Measurements from ENCODE around the gene DNAJC13. TPM values are rescaled to one million over a fixed set of nuclear protein-coding genes. Genes with fewer than 3 reads are reported as not detected.

DNAJC13 gene
- total RNA-seq, 1 experiment from 2014 or later = 24.7 TPM

- no peaks in the 10 kb centered on the region for H3K9me3 ChIP-seq (ENCODE audit: low read length)
- no peak for DNase-seq
- no peak overlapping the region for H2AFZ ChIP-seq (ENCODE audit: low read length)
- no peaks in the 10 kb centered on the region for H3K79me2 ChIP-seq (ENCODE audit: low read length)
- POLR2A ChIA-PET (ENCODE audit: unreplicated experiment) = no interaction called here
- H3K9me2 ChIP-seq (replicated peaks; ENCODE audit: low read length) = no peaks in the 10 kb centered on the region
- intact Hi-C loops (cut with micrococcal nuclease) = no loop called here
- BruUV-seq (replicated peaks) = no TSS peak
- TF ChIP-seq CTCF (conservative IDR thresholded peaks at IDR 0.05; ENCODE audit: low read depth, low read length) (no peak), EZH2 (IDR thresholded peaks at IDR 0.05; ENCODE audit: low read length, unreplicated experiment) (no peak), EZH2phosphoT487 (IDR thresholded peaks at IDR 0.05; ENCODE audit: borderline replicate concordance, low read length) (no peak)
- H3K36me3 ChIP-seq (ENCODE audit: low read depth, low read length) = peaks cover 14% of the 10 kb centered on the region; the same call in 1 of the 2 replicates
- no peak overlapping the region for H3K4me3 ChIP-seq (ENCODE audit: low read length)
- no peaks in the 10 kb centered on the region for H3F3A ChIP-seq (ENCODE audit: low read length, unreplicated experiment)
- H3K9ac ChIP-seq (ENCODE audit: low read length) = no peak overlapping the region
- no peaks in the 10 kb centered on the region for H3K27me3 ChIP-seq (ENCODE audit: low read length)
- H3K4me2 ChIP-seq (ENCODE audit: low read length) = no peak overlapping the region
- no peaks in the 10 kb centered on the region for H4K20me1 ChIP-seq (ENCODE audit: low read length)
- H3K4me1 ChIP-seq (ENCODE audit: insufficient read depth, low read length) = no peaks in the 10 kb centered on the region
- no peak for ATAC-seq
- no peak overlapping the region for H3K27ac ChIP-seq (ENCODE audit: low read length)
- CTCF ChIA-PET = no interaction called here
Measured at GRCh38 chr3:132509096-132509495, 91.8 kb downstream of the DNAJC13 start.

- CTCF ChIA-PET = no interaction called here
- no TSS peak for BruUV-seq (replicated peaks)
- H4K20me1 ChIP-seq (ENCODE audit: low read length) = no peaks in the 10 kb centered on the region
- no peak overlapping the region for H3K9ac ChIP-seq (ENCODE audit: low read length)
- no peaks in the 10 kb centered on the region for H3K79me2 ChIP-seq (ENCODE audit: low read length)
- no peaks in the 10 kb centered on the region for H3K9me2 ChIP-seq (replicated peaks; ENCODE audit: low read length)
- no peaks in the 10 kb centered on the region for H3K4me1 ChIP-seq (ENCODE audit: insufficient read depth, low read length)
- intact Hi-C loops (cut with micrococcal nuclease) = no loop called here
- DNase-seq (no peak), ATAC-seq (no peak)
- TF ChIP-seq EZH2phosphoT487 (IDR thresholded peaks at IDR 0.05; ENCODE audit: borderline replicate concordance, low read length) (no peak), CTCF (conservative IDR thresholded peaks at IDR 0.05; ENCODE audit: low read depth, low read length) (no peak), EZH2 (IDR thresholded peaks at IDR 0.05; ENCODE audit: low read length, unreplicated experiment) (no peak)
- H3K27ac ChIP-seq (ENCODE audit: low read length) = no peak overlapping the region
- no peaks in the 10 kb centered on the region for H3K27me3 ChIP-seq (ENCODE audit: low read length)
- no peak overlapping the region for H3K4me2 ChIP-seq (ENCODE audit: low read length)
- no peaks in the 10 kb centered on the region for H3K9me3 ChIP-seq (ENCODE audit: low read length)
- H2AFZ ChIP-seq (ENCODE audit: low read length) = no peak overlapping the region
- POLR2A ChIA-PET (ENCODE audit: unreplicated experiment) = no interaction called here
- H3K36me3 ChIP-seq (ENCODE audit: low read depth, low read length) = peaks cover 14% of the 10 kb centered on the region; the same call in 1 of the 2 replicates
- no peak overlapping the region for H3K4me3 ChIP-seq (ENCODE audit: low read length)
- no peaks in the 10 kb centered on the region for H3F3A ChIP-seq (ENCODE audit: low read length, unreplicated experiment)
Measured at GRCh38 chr3:132509506-132509905, 92.2 kb downstream of the DNAJC13 start.

GRCh38 chr3:132513057-132513456, 95.8 kb downstream of the DNAJC13 start:
- ATAC-seq (no peak), DNase-seq (no peak)
- POLR2A ChIA-PET (ENCODE audit: unreplicated experiment) = no interaction called here
- TF ChIP-seq EZH2 (IDR thresholded peaks at IDR 0.05; ENCODE audit: low read length, unreplicated experiment) (no peak), CTCF (conservative IDR thresholded peaks at IDR 0.05; ENCODE audit: low read depth, low read length) (no peak), EZH2phosphoT487 (IDR thresholded peaks at IDR 0.05; ENCODE audit: borderline replicate concordance, low read length) (no peak)
- CTCF ChIA-PET = no interaction called here
- Histone ChIP-seq H3K36me3 (ENCODE audit: low read depth, low read length) (peaks cover 14% of the 10 kb centered on the region; the same call in 1 of the 2 replicates), H3K4me3 (ENCODE audit: low read length) (no peak overlapping the region), H3K79me2 (ENCODE audit: low read length) (no peaks in the 10 kb centered on the region), H3K4me2 (ENCODE audit: low read length) (no peak overlapping the region), H3K9ac (ENCODE audit: low read length) (no peak overlapping the region), H3K27me3 (ENCODE audit: low read length) (no peaks in the 10 kb centered on the region), H3K9me3 (ENCODE audit: low read length) (no peaks in the 10 kb centered on the region), H3F3A (ENCODE audit: low read length, unreplicated experiment) (no peaks in the 10 kb centered on the region), H2AFZ (ENCODE audit: low read length) (no peak overlapping the region), H4K20me1 (ENCODE audit: low read length) (no peaks in the 10 kb centered on the region), H3K9me2 (replicated peaks; ENCODE audit: low read length) (no peaks in the 10 kb centered on the region), H3K27ac (ENCODE audit: low read length) (no peak overlapping the region), H3K4me1 (ENCODE audit: insufficient read depth, low read length) (no peaks in the 10 kb centered on the region)
- intact Hi-C loops (cut with micrococcal nuclease) = no loop called here
- no TSS peak for BruUV-seq (replicated peaks)
